K562 (cell line): ENCODE measurements around the gene ZNF628. TPM values are rescaled to one million over a fixed set of nuclear protein-coding genes. Genes with fewer than 3 reads are reported as not detected.

Experiments
- ATAC-seq: fragments of 200-7000 bp; cut with Tn5 transposase; 3 replicates; pipeline ENCODE4 v1.9.1; 2020; ENCODE audit warnings: moderate library complexity
- BruUV-seq: library from RNA; stranded (reverse); fragments of 400-500 nt; replicated peaks from 2 replicates; lab custom pipeline; 2021; lab: Mats Ljungman, UMichigan
- CTCF ChIA-PET: fragments of 300-600 bp; formaldehyde crosslinking; extraction: SDS; loops from one replicate; lab custom pipeline; 2021; ENCODE audit warnings: low intra/inter-chr PET ratio; lab: Yijun Ruan, JAX
- POLR2A ChIA-PET: fragments of 300-600, 350-650 bp; sonication (Branson Sonifier 250); formaldehyde crosslinking; extraction: SDS; loops from one replicate; lab custom pipeline; 2021; ENCODE audit warnings: antibody characterized with exemption, inconsistent platforms; lab: Yijun Ruan, JAX
- DNase-seq, 4 experiments: peaks; one replicate each; pipeline versions ENCODE4 v3.0.0 to v3.0.0-alpha.2; 2011 to 2018; ENCODE audit warnings: low spot score in 3 of 4, mixed read lengths in 3 of 4; ENCODE audit errors: extremely low read depth in 1 of 4
- FAIRE-seq: peaks from 2 replicates; lab custom pipeline; 2011; peaks lifted over from hg19 to GRCh38; lab: Jason Lieb, UNC
- H2AFZ ChIP-seq: 2 replicates; pipeline ENCODE4 v1.6.0; 2011; ENCODE audit warnings: low read depth, low read length, control low read depth, inconsistent platforms
- H3K27ac ChIP-seq: fragments of 200-600 bp; 3 replicates; pipeline ENCODE4 v1.8.0; 2011; ENCODE audit warnings: low read depth, mild to moderate bottlenecking, control low read depth, inconsistent platforms, low read length, moderate library complexity, mixed read lengths; ENCODE audit errors: extremely low read depth
- H3K27me3 ChIP-seq, 2 experiments: fragments of 300-600 bp in 1 of 2; 2 replicates in 1 of 2; 3 replicates in 1 of 2; pipeline versions ENCODE4 v1.6.0 to v1.8.0; 2011; ENCODE audit warnings: inconsistent platforms in 2 of 2, low read length in 2 of 2, mild to moderate bottlenecking in 1 of 2, mixed read lengths in 1 of 2, moderate library complexity in 1 of 2; ENCODE audit not compliant: control insufficient read depth in 2 of 2, insufficient read depth in 2 of 2
- H3K36me3 ChIP-seq: fragments of 300-600 bp; 3 replicates; pipeline ENCODE4 v1.8.0; 2011; ENCODE audit warnings: mild to moderate bottlenecking, low read length, inconsistent platforms; ENCODE audit not compliant: control insufficient read depth, insufficient read depth
- H3K4me1 ChIP-seq, 2 experiments: fragments of 200-600 bp in 1 of 2; replicated peaks in 1 of 2; 2 replicates in 1 of 2; 3 replicates in 1 of 2; pipeline versions ENCODE4 v1.5.1 to v1.8.0; 2011; ENCODE audit warnings: inconsistent platforms in 2 of 2, low read length in 2 of 2, mild to moderate bottlenecking in 1 of 2, mixed read lengths in 1 of 2, moderate library complexity in 1 of 2; ENCODE audit not compliant: control insufficient read depth in 2 of 2, insufficient read depth in 2 of 2
- H3K4me2 ChIP-seq: 2 replicates; pipeline ENCODE4 v1.6.1; 2011; ENCODE audit warnings: low read length, control low read depth, inconsistent platforms, mixed read lengths; ENCODE audit not compliant: insufficient read depth
- H3K4me3 ChIP-seq: fragments of 200-600 bp; sonication (generic), shearing (Covaris generic); 2 replicates; pipeline ENCODE4 v1.5.1; 2016; ENCODE audit warnings: control low read depth, inconsistent platforms
- H3K79me2 ChIP-seq: fragments of 200-600 bp; 3 replicates; pipeline ENCODE4 v1.8.0; 2011; ENCODE audit warnings: low read length, inconsistent platforms; ENCODE audit not compliant: control insufficient read depth, insufficient read depth
- H3K9ac ChIP-seq, 2 experiments: 2 replicates each; pipeline versions ENCODE4 v1.6.0 to v1.6.1; 2011; ENCODE audit warnings: low read depth in 2 of 2, low read length in 2 of 2, control low read depth in 1 of 2, inconsistent platforms in 1 of 2, mild to moderate bottlenecking in 1 of 2, mixed read lengths in 1 of 2; ENCODE audit not compliant: insufficient read depth in 1 of 2
- H3K9me1 ChIP-seq: one replicate; pipeline ENCODE4 v1.6.0; 2011; ENCODE audit warnings: inconsistent platforms, mild to moderate bottlenecking, low read length, moderate library complexity; ENCODE audit not compliant: control insufficient read depth, insufficient read depth
- H3K9me3 ChIP-seq: replicated peaks from 2 replicates; pipeline ENCODE4 v1.5.1; 2011; ENCODE audit warnings: low read depth, low read length, inconsistent platforms; ENCODE audit not compliant: control insufficient read depth, insufficient read depth
- H4K20me1 ChIP-seq: replicated peaks from 2 replicates; pipeline ENCODE4 v1.6.1; 2011; ENCODE audit warnings: low read length, inconsistent platforms, mixed read lengths; ENCODE audit not compliant: control insufficient read depth, insufficient read depth
- CREB1 ChIP-seq, 2 experiments: sonication (generic) in 1 of 2; formaldehyde crosslinking in 1 of 2; IDR thresholded peaks; 2 replicates each; pipeline versions ENCODE4 v1.6.1 to v1.8.0; 2012 to 2022; ENCODE audit warnings: inconsistent platforms in 1 of 2, mild to moderate bottlenecking in 1 of 2, missing genetic modification reagents in 1 of 2, moderate library complexity in 1 of 2
- EHMT2 ChIP-seq: fragments of 450-650 bp; IDR thresholded peaks from 2 replicates; pipeline ENCODE4 v1.6.1; 2018; ENCODE audit warnings: antibody characterized with exemption
- EWSR1 ChIP-seq: fragments of 450-650 bp; IDR thresholded peaks from 2 replicates; pipeline ENCODE4 v1.6.1; 2018; ENCODE audit warnings: borderline replicate concordance, mild to moderate bottlenecking, low read depth, moderate library complexity; ENCODE audit not compliant: partially characterized antibody
- HNRNPL ChIP-seq: fragments of 200-400 bp; formaldehyde crosslinking; IDR thresholded peaks from 2 replicates; pipeline ENCODE4 v1.6.1; 2017; ENCODE audit warnings: low read depth, mild to moderate bottlenecking, low read length
- MTA1 ChIP-seq: fragments of 450-650 bp; IDR thresholded peaks from 2 replicates; pipeline ENCODE4 v1.6.1; 2017; ENCODE audit warnings: borderline replicate concordance
- POLR2G ChIP-seq: fragments of 200-400 bp; formaldehyde crosslinking; IDR thresholded peaks from 2 replicates; pipeline ENCODE4 v1.6.1; 2017; ENCODE audit warnings: low read depth, mild to moderate bottlenecking, antibody characterized with exemption, low read length, moderate library complexity
- ZBTB33 ChIP-seq: sonication (generic); formaldehyde crosslinking; IDR thresholded peaks from 2 replicates; pipeline ENCODE4 v1.8.1; 2023; ENCODE audit warnings: mild to moderate bottlenecking, missing genetic modification reagents
- WGBS: fragments of 100-300 bp; shearing (Covaris generic); methylation state at CpG from one replicate; pipeline ENCODE4 v1.1.6; 2016; ENCODE audit warnings: low coverage, mixed read lengths; ENCODE audit not compliant: insufficient coverage; ENCODE audit errors: missing lambda C conversion rate; 5-methylcytosine and 5-hydroxymethylcytosine counted together
- in situ Hi-C: fragments of 300-500 bp; cut with MboI; formaldehyde crosslinking; loops from 4 replicates; pipeline ENCODE4 v1.15.0; 2018; ENCODE audit warnings: inconsistent platforms, mixed read lengths
- intact Hi-C: fragments of 100-400 bp; cut with micrococcal nuclease; formaldehyde crosslinking; loops from 2 replicates; pipeline ENCODE4 v1.14.2; 2022
- polyA plus RNA-seq, 8 experiments: library from polyadenylated mRNA; depleted of rRNA in 4 of 8; stranded (reverse) in 5 of 8; unstranded in 3 of 8; fragments of >200 nt; fragmentation: Nextera tagmentation in 2 of 8; fragmentation: Illumina TruSeq in 1 of 8; extraction: Ambion mirVana in 2 of 8; extraction: Trizol in 1 of 8; gene quantifications; 2 replicates each; pipeline versions ENCODE4 v1.2.1 to v1.2.3, GENCODE V29; 2011 to 2014; ENCODE audit warnings: inconsistent platforms in 1 of 8, missing spikeins in 1 of 8
- total RNA-seq, 7 experiments: library from RNA; depleted of rRNA in 6 of 7; stranded (reverse); fragments of >200 nt in 6 of 7; fragmentation: Illumina TruSeq in 2 of 7; extraction: Trizol in 2 of 7; gene quantifications; 2 replicates each; pipeline versions ENCODE4 v1.2.1 to v1.2.3, GENCODE V29; 2011 to 2021; ENCODE audit warnings: low replicate concordance in 1 of 7

Gene ZNF628
- total and polyA plus RNA-seq, 9 of the 15 experiments (the other 6 are each of a cell fraction or from before 2014, with no cell fraction given) = 0.13 to 13.6 (median 2.2) TPM; not detected in 3

- TF ChIP-seq EWSR1 = no peak
- no peak for TF ChIP-seq CREB1 (IDR thresholded peaks at IDR 0.05)
- no peak for TF ChIP-seq CREB1 (CRISPR knock-in tag; IDR thresholded peaks at IDR 0.05)
- peak; percentile 99 for TF ChIP-seq ZBTB33 (CRISPR knock-in tag)
- peak; percentile 67 for TF ChIP-seq POLR2G
- TF ChIP-seq EHMT2 = no peak
- TF ChIP-seq HNRNPL = peak; percentile 67; the same call in 1 of the 2 replicates
- TF ChIP-seq MTA1 = no peak
- Histone ChIP-seq H3K27ac (peak overlapping the region; percentile 72; the same call in 2 of the 3 replicates), H3K79me2 (peaks cover 12% of the 10 kb centered on the region; the same call in 2 of the 3 replicates), H2AFZ (no peak overlapping the region), H3K4me2 (peak overlapping the region; percentile 87), H3K4me1 (peaks cover 25 to 81% of the 10 kb centered on the region in 2 experiments), H4K20me1 (no peaks in the 10 kb centered on the region), H3K4me3 (peak overlapping the region; percentile 80; the same call in 1 of the 2 replicates), H3K9me1 (no peaks in the 10 kb centered on the region), H3K9me3 (no peaks in the 10 kb centered on the region), H3K36me3 (peaks cover 23% of the 10 kb centered on the region; the same call in 2 of the 3 replicates), H3K9ac (peak overlapping the region in 1 of 2 experiments; percentile 98; a peak in 2 of 4 replicates), H3K27me3 (no peaks in the 10 kb centered on the region)
- BruUV-seq = no TSS peak
- in situ Hi-C loops = no loop called here
- CTCF ChIA-PET = no interaction called here
- FAIRE-seq (no peak), ATAC-seq (no peak), DNase-seq (peak in 1 of 4 experiments; percentile 27)
- POLR2A ChIA-PET = interaction anchor here (0.5 to 3.6 kb wide), 6 partner anchors 10 to 666 kb away, joined by 3 to 30 read pairs (median 4); partner anchors contain the start of gene ZNF628
- intact Hi-C loops = no loop called here
- WGBS = 90% methylated on average over 35 of the region's 53 CpGs
These were observed 9.9 kb downstream of the ZNF628 start for GRCh38 chr19:55486043-55486970.
